ENCODE data around the gene EZH2. TPM values are rescaled to one million over a fixed set of nuclear protein-coding genes. Genes with fewer than 3 reads are reported as not detected.

Gene EZH2
- total RNA-seq, 6 experiments from 2014 or later: 1.2 to 4.2 (median 1.9) TPM

DNA sequence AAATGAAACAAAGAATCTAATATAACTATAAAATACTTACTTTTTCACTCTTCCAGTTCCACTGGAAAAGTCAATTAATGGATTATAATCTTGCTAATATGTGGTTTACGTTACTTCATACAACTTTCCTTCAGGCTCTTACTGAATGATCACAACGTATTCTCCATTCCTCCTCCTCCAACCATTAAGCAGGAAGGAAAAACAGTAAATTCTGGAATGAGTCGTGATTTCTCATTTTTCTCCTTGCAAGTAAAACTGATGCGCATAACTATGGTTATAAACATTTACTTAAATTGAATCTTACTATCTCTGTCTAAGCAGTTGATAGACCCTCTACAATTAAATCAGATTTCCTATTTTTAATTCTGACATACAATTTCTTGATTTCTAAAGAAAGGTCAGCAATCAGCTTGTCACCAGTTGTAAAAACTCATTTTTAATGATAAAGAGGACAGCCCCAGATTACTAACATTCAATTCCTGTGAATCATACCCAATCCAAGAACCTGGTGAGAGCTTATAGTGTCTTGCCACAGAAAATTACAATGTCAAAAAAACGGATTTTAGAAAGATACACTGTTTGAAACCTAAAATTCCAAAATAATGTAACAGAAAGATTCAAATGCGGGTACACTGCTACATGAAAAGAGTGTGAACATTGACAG, 64.3 kb downstream of the EZH2 start:
- Histone ChIP-seq H3K27me3 (no peaks in the 10 kb centered on the region), H3K4me1 (no peaks in the 10 kb centered on the region), H3K9me3 (no peaks in the 10 kb centered on the region), H3K4me3 (no peak overlapping the region), H3K27ac (no peak overlapping the region), H3K36me3 (no peaks in the 10 kb centered on the region)
- DNase-seq (no peak), ATAC-seq (no peak)
- TF ChIP-seq POLR2A (IDR thresholded peaks at IDR 0.05): no peak
- TF ChIP-seq, protein P1, sequence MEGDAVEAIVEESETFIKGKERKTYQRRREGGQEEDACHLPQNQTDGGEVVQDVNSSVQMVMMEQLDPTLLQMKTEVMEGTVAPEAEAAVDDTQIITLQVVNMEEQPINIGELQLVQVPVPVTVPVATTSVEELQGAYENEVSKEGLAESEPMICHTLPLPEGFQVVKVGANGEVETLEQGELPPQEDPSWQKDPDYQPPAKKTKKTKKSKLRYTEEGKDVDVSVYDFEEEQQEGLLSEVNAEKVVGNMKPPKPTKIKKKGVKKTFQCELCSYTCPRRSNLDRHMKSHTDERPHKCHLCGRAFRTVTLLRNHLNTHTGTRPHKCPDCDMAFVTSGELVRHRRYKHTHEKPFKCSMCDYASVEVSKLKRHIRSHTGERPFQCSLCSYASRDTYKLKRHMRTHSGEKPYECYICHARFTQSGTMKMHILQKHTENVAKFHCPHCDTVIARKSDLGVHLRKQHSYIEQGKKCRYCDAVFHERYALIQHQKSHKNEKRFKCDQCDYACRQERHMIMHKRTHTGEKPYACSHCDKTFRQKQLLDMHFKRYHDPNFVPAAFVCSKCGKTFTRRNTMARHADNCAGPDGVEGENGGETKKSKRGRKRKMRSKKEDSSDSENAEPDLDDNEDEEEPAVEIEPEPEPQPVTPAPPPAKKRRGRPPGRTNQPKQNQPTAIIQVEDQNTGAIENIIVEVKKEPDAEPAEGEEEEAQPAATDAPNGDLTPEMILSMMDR (IDR thresholded peaks at IDR 0.05): no peak
- 89% methylated on average over 6 of the region's 6 CpGs for WGBS (ENCODE audit: insufficient coverage, low coverage, low lambda C conversion rate, missing lambda C conversion rate)
- intact Hi-C loops (cut with DNase I): no loop called here

DNA sequence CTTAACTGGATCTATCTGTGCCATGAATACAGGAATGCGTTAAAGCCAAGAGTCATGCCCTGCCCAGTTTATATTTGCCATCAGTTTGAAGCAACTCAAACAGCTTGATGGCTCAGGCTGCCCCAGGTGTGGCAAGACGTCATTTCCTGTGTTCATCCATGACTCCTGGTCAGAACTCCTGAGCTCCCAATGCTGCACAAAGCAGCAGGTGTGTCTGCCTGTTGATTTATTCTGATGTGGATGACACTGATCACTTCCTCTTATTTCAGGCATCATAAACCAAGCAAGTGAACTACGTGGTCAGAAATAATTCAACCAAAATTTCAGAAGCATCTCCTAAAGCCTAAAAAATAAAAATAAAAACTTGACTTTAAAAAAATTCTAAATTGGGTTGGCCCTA, 68.5 kb downstream of the EZH2 start:
- WGBS (ENCODE audit: insufficient coverage, low coverage, low lambda C conversion rate, missing lambda C conversion rate): 86% methylated on average over 3 of the region's 3 CpGs
- Histone ChIP-seq H3K4me3 (no peak overlapping the region), H3K36me3 (peaks cover 0 to 2% (median 0%) of the 10 kb centered on the region in 4 donors), H3K27ac (no peak overlapping the region), H3K4me1 (no peaks in the 10 kb centered on the region), H3K27me3 (no peaks in the 10 kb centered on the region), H3K9me3 (no peaks in the 10 kb centered on the region)
- intact Hi-C loops (cut with DNase I): no loop called here
- DNase-seq: no peak
- no peak for TF ChIP-seq POLR2A (IDR thresholded peaks at IDR 0.05)
- TF ChIP-seq, protein P1 (IDR thresholded peaks at IDR 0.05): no peak
- no peak for ATAC-seq

DNA sequence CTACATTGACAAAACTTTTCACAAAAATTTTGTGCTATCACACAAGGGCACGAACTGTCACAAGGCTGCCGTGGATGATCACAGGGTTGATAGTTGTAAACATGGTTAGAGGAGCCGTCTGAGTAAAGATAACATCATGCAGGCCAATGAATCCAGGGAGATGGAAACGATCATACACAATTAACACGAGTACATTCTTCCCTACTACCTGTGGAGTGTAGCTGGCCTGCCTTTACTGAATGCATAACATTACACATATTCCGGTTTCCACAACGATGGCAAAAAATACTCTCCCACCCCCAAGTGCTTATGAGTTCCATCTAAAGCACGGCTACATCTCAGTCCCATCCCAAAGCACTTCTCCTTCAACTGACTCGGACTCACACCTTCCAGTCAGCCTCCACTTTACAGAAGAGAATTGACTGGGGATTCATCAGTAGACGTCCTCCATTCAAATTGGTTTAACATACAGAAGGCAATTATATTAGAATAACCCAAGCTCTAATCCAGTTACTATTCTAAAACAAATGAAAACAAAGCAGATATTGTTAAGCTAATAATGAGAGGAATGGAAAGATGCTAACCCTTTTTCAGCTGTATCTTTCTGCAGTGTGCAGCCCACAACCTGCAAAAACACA, 69.0 kb downstream of the EZH2 start:
- no peaks in the 10 kb centered on the region for H3K4me1 ChIP-seq
- no peak overlapping the region for H3K27ac ChIP-seq
- H3K9me3 ChIP-seq: no peaks in the 10 kb centered on the region
- H3K4me3 ChIP-seq: no peak overlapping the region
- ATAC-seq (no peak), DNase-seq (no peak)
- intact Hi-C loops (cut with DNase I): no loop called here
- 81% methylated on average over 10 of the region's 10 CpGs for WGBS (ENCODE audit: insufficient coverage, low coverage, low lambda C conversion rate, missing lambda C conversion rate)
- TF ChIP-seq, protein P1 (IDR thresholded peaks at IDR 0.05): no peak
- no peak for TF ChIP-seq POLR2A (IDR thresholded peaks at IDR 0.05)
- H3K27me3 ChIP-seq: no peaks in the 10 kb centered on the region
- H3K36me3 ChIP-seq: peaks cover 0 to 2% (median 0%) of the 10 kb centered on the region in 4 donors

DNA sequence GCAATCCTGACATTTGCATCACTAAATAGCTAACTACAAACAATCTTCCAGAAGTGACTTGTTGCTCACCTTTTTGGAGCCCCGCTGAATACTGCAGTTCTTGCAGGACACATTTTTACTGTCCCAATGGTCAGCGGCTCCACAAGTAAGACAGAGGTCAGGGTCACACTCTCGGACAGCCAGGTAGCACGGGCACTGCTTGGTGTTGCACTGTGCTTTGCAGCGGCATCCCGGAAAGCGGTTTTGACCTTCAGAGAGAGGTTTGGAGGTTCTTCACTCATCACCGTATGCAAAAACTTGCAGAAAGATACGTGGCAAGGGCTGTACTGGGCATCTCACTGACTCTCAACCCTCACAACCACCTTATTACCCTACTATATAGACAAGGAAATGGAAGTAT, 70.2 kb downstream of the EZH2 start:
- DNase-seq (no peak), ATAC-seq (no peak)
- 80% methylated on average over 9 of the region's 9 CpGs for WGBS (ENCODE audit: insufficient coverage, low coverage, low lambda C conversion rate, missing lambda C conversion rate)
- intact Hi-C loops (cut with DNase I): no loop called here
- Histone ChIP-seq H3K27me3 (no peaks in the 10 kb centered on the region), H3K9me3 (no peaks in the 10 kb centered on the region), H3K4me1 (no peaks in the 10 kb centered on the region), H3K4me3 (no peak overlapping the region), H3K27ac (no peak overlapping the region), H3K36me3 (peaks cover 0 to 2% (median 0%) of the 10 kb centered on the region in 4 donors)
- TF ChIP-seq POLR2A (IDR thresholded peaks at IDR 0.05): no peak
- TF ChIP-seq, protein P1 (IDR thresholded peaks at IDR 0.05): no peak

Data from right lobe of liver (tissue), 6 donors.